Right ventricle myocardium superior (tissue), 1 donor: ENCODE measurements around the gene RNU1-1. TPM values are rescaled to one million over a fixed set of nuclear protein-coding genes. Genes with fewer than 3 reads are reported as not detected.
A peak's percentile ranks its signal among the peaks of the same experiment; 100 is the strongest.
"Not testable (repeated sequence)": the region's sequence is repeated elsewhere in the genome, so short reads cannot be mapped to it uniquely, and the experiment has no call there.

Experiments used
- ATAC-seq: fragments of 200-7000 bp; cut with Tn5 transposase; one replicate; pipeline ENCODE4 v1.9.1; 2020; ENCODE audit warnings: mild to moderate bottlenecking; ENCODE audit not compliant: poor library complexity
- DNase-seq: peaks from one replicate; pipeline ENCODE4 v3.0.0-alpha.2; 2020
- intact Hi-C: fragments of 100-400 bp; cut with DNase I; formaldehyde crosslinking; loops from one replicate; pipeline ENCODE4 v1.11.2; 2022
- total RNA-seq: library from RNA; stranded (reverse); fragmentation: NEBNext Ultra II Directional; extraction: Animal tissue kit (Norgen Biotek cat#: 25700); gene quantifications from one replicate; pipeline ENCODE4 v1.2.1, GENCODE V29; 2021
- donor health status: DM: no; HTN: yes; CAD: no; lungs with severe emphysema.

The RNU1-1 gene
- total RNA-seq, 1 donor from 2014 or later: 9,391 TPM

DNA sequence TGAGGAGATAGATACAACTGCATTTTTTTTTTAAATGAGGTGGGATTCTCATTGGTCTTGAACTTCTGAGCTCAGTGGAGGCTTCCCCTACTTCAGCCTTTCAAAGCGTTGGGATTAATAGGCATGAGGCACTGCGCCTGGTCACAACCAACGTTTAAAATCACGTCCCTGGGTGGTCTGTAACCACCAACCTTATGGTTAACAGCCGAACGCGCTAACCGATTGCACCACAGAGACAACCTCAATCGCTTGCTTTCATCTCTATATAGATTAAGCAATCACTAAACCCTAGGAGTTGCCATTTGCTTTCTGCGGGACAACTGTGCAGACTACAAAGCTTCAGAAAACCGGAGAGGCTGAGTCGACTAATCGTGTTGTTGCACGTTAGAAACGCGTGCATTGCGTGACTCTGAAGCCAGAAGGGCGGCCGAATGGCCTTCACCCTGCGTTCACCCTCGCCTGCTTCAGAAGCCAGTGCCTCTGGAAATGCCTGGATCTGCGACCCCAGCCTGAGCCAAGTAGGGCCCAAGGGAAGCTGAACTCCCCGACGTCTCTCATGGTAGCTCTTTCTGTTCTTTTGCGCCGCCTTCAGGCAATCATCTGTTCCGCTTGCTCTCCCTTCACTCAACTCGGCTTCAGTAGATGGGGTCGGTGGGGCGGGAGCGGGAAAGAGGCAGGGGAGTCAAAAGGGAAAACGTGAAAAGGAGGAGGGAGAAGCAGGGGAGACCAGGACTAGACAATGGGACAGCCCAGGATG lies 18.3 kb upstream of the RNU1-1 start:
- intact Hi-C loops, DNase-seq, ATAC-seq: not testable (repeated sequence)

DNA sequence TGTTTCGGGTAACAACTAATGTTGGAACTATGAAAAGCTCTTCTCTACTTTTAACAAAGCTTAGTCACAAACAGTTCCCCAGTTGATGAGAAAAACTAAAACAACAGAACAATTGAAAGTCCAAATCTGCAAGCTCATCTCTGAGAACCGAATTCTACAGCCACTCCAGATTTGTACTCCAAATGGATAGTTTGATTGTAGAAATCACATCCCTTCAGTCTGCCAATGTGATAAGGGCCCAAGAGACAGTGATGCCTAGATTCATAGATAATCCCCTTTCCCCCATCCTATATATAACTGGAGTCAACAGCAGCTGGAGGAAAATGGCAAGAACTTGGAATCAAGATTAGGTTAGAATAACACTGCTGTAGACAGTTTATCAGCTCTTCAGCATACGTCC lies 14.3 kb upstream of the RNU1-1 start:
- intact Hi-C loops, ATAC-seq, DNase-seq: not testable (repeated sequence)

DNA sequence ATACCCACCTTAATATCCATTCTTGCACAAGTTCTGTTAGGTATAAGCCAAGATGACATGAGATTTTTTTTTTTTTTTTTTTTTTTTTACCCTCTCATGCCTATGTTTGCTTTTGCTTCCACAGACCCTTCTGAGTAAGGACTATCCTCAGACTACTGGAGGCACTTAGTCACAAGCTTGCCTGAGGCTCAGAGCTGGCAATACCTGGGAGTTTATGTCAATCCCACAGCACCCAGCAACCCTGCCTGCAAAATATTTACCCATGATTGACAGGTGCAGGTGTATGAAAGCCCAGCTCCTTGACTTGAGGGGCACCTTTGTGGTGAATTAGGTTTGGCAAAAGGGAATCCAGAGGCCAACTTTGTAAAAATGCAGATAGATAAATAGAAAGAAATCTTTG lies 11.7 kb upstream of the RNU1-1 start:
- ATAC-seq, DNase-seq, intact Hi-C loops: not testable (repeated sequence)

DNA sequence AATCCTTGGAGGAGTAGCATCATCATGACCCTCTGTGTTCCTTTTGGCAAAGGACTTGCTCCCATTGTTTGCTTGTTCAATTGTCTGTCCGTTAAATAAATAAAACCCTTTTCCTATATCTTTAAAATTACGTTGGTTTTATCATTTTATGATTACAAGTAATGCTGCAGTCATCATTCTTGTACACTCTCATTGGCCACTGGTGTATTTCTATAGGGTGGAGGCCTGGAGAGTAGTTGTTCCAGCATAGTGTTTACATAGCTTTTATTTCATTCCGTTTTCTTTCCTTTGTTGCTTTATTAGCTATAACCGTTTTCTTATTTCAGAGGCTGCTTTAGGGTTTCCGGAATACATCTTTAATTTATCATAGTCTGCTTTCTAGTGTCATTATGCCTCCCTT lies 7.6 kb upstream of the RNU1-1 start:
- intact Hi-C loops, DNase-seq, ATAC-seq: not testable (repeated sequence)

DNA sequence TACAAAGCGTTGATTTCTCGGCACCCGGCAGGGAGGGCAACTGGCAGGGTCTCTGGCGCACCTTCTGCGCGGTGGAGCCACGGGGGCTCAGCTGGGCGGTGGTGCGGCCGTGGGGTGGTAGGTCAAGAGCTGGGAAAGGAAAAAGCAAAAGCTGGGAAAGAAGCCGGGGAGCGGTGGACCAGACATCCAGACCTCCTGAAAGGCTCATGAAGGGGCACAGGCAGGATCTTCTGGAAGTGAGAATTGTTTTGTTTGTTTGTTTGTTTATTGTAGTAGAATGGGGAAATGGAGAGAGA lies 7.2 kb upstream of the RNU1-1 start:
- DNase-seq (no peak), ATAC-seq (no peak)
- intact Hi-C loops: no loop called here

GRCh38 chr1:16520435-16521287 lies 6.6 kb upstream of the RNU1-1 start:
- DNase-seq, intact Hi-C loops, ATAC-seq: not testable (repeated sequence)

DNA sequence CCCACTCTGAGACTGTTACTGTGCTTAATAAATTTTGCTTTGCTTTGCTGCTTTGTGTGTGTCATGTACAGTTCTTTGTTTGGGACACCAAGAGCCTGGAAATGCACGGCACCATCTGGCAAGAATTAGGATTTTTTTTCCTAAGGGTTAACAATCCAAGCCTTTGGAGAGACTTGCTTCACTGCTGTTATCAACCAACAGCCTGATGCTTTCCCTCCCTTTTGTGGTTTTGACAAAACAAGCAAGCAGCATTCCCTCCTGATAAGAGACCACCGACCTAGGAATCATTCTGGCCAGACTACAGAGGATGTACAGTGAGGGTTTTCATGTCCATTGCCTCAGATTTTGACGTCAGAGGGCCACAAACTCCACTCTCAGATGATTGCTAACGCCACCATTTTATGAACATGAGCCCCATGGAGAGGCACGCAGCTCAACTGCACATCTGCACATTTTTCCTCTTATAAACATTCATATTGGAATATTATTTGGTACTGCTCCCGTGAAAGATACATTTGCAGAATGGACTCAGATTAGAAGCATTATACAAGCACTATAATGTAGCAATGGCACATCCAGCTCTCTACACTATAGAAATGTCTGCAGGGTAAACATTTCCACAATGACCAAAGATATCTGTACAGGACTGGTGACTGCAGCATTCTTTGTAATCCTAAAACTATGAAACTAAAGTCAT lies 5.3 kb upstream of the RNU1-1 start:
- DNase-seq, intact Hi-C loops, ATAC-seq: not testable (repeated sequence)

DNA sequence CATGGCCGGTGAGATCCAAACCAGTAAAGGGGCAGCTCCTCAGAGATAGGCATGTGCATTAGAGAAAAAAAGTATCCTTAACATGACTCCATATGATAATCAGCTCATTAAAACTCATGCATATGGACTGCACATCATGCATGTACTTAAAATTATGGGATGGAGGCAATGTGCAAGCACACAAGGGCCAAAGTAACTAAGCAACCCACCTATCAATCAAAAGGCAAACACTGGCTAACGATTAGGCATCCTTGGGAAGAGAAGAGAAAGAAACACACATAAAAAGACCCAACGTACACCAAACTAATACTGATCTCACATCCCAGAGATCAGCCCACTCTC lies 4.8 kb upstream of the RNU1-1 start:
- ATAC-seq, intact Hi-C loops, DNase-seq: not testable (repeated sequence)

- ATAC-seq, intact Hi-C loops, DNase-seq: not testable (repeated sequence)
These were observed 2.8 kb upstream of the RNU1-1 start for GRCh38 chr1:16516694-16517410.

DNA sequence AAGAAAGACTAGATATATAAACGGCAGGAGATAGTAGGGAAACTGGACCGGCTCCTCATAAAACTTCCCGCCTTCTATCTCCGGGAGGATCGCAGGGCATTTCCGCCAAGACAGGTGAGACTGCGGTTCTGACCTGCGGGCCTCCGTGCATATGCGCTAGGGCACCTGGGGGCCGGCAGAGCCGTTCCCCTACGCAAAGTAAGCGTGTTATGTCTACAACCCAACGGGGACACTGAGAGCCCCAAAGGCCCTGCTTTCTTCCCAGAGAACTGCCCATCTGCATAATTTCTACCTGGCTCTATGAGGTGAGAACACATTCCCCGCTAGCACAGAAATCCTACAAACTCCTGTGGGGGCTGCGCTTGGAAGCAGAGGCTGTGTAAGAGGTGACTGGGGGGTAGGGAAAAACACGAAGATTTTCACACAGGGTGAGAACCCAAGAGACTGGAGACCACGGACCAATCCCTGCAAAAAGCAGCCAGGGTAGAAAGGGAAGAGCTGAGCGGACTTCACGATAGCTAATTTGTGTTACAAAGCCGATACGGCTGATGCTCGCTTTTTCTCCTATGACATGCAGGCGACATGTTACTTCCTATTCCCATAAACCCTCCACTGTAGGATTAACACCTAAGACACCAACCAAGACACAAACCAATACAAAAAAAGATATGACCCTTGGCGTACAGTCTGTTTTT lies 526 bp downstream of the RNU1-1 start:
- DNase-seq, intact Hi-C loops: not testable (repeated sequence)
- ATAC-seq: peak; percentile 97

DNA sequence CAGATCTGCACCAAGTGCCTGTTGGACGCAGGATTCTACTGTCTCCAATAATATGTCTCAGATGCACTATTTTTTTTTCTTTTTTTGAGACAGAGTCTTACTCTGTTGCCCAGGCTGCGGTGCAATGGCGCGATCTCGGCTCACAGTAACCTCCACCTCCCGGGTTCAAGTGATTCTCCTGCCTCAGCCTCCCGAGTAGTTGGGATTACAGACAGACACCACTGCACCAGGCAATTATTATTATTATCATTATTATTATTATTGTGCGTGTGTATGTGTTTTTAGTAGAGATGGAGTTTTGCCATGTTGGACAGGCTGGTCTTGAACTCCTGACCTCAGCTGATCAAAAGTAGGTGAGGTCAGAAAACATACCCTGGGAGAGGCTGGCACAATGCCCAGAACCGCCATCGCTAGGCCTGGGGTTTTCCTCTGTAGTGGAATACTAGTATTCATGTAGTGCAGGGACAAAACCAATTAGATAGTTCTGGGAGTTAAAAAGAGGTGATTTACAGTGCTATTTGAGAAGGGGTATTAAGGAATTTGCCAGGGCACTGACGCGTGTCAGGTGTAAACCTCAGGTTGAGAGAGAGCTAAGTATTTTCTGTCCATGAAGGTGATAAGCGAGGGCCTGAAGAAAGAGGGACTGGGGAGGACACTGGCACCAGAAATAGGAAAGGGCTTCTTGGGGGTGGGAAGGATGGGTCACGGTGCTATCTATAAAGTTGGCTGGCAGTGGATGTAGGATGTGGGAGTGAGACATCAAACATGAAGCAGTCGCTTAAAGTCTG lies 1.3 kb downstream of the RNU1-1 start:
- DNase-seq, intact Hi-C loops, ATAC-seq: not testable (repeated sequence)

DNA sequence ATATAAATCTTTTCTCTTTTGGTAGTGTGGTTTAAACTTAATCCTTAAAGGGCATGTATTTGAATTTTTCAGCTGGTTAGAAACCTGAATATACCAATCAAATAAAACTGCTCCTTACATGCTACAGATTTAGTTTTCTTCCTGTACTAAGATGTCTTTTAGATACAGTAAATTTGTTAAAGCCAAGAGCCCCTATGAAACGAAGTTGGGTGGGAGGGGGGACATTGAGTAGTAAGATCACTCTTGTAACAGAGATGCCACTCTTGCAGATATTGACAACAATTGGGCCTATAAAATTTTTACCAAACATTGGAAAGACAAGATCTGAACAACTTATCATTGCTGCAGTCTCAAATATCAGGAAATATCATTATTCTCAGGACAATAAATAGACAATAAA lies 2.2 kb downstream of the RNU1-1 start:
- DNase-seq, intact Hi-C loops, ATAC-seq: not testable (repeated sequence)

- ATAC-seq, DNase-seq, intact Hi-C loops: not testable (repeated sequence)
These were observed 5.1 kb downstream of the RNU1-1 start for GRCh38 chr1:16508861-16509445.

DNA sequence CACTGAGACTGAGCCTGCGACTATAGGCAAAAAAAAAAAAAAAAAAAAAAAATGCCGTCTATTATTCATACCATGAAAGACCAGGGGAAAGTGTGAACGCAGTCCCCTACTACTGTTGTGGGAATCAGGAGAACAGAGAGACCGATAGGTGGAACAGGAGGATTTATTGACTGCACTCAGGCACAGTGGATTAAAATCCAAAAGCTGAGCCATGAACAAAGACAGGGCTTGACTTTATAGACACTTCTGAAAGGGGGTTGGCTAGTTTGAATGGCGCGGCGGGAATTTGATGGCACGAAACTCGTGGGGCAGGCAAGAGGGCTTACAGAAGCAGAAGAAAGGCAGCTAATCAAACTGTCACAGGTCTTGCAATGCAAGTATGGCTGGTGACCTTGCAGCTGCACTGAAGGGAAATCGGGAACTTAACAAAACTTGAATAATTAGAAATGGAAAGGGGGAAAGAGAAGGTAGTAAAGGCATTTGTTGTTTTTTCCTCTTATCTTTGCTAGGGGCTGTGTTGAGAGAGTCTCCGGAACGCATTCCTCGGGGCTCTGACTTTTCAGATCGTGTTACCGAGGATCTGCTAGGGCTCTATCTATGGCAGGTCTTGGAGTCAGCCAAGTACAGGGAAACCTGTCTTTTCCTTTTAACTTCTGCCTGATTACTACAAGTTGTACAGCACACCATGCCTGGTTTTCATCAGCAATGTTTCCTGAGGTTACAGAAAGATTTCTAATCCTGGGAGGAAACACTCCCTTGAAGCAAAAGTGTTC lies 7.5 kb downstream of the RNU1-1 start:
- ATAC-seq, intact Hi-C loops, DNase-seq: not testable (repeated sequence)

GRCh38 chr1:16505870-16506269 lies 8.2 kb downstream of the RNU1-1 start:
- ATAC-seq, intact Hi-C loops, DNase-seq: not testable (repeated sequence)

DNA sequence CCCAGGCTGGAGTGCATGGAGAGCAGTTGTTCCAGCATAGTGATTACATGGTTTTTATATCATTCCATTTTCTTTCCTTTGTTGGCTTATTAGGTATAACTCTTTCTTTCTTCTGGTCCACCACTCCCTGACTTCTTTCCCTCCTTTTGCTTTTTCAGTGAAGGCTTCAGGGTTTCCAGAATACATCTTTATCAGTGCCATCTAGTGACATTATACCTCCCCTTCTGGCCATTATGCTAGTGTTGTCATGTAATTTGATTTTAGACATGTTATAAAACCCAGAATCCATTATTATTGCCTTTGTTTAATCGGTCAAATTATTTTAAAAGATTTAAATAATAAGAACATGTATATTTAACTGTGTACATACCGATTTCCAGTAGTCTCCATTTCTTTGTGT lies 10.6 kb downstream of the RNU1-1 start:
- ATAC-seq (no peak), DNase-seq (no peak)
- intact Hi-C loops: no loop called here
